Psoas muscle (tissue), 8 donors: ENCODE results near the gene SIK3. TPM values are rescaled to one million over a fixed set of nuclear protein-coding genes. Genes with fewer than 3 reads are reported as not detected.

Source experiments
- ATAC-seq, 4 donors: fragments of 200-7000 bp; cut with Tn5 transposase; one replicate each; pipeline ENCODE4 v1.9.1; 2020; ENCODE audit warnings: moderate library complexity in 3 of 4, mild to moderate bottlenecking in 2 of 4
- DNase-seq, 2 donors: peaks; one replicate each; pipeline ENCODE4 v3.0.0-alpha.2; 2020
- H3K27ac ChIP-seq: fragments of 200-600 bp; one replicate; pipeline ENCODE4 v1.8.0; 2022
- H3K27me3 ChIP-seq, 3 donors: fragments of 200-600 bp in 1 of 3; one replicate each; pipeline versions ENCODE4 v1.6.1 to v1.8.0; 2013 to 2022; ENCODE audit warnings: low read length in 2 of 3, mild to moderate bottlenecking in 2 of 3, moderate library complexity in 1 of 3; ENCODE audit not compliant: insufficient read depth in 3 of 3
- H3K36me3 ChIP-seq, 2 donors: fragments of 200-600 bp in 1 of 2; one replicate each; pipeline versions ENCODE4 v1.6.1 to v1.8.0; 2013 to 2022; ENCODE audit warnings: low read depth in 1 of 2, mild to moderate bottlenecking in 1 of 2, moderate library complexity in 1 of 2; ENCODE audit not compliant: insufficient read depth in 1 of 2
- H3K4me1 ChIP-seq: fragments of 200-600 bp; one replicate; pipeline ENCODE4 v1.8.0; 2022
- H3K4me3 ChIP-seq: fragments of 200-600 bp; one replicate; pipeline ENCODE4 v1.8.0; 2022; ENCODE audit warnings: mild to moderate bottlenecking
- H3K9me3 ChIP-seq: fragments of 200-600 bp; one replicate; pipeline ENCODE4 v1.8.0; 2022
- CTCF ChIP-seq: fragments of 200-600 bp; IDR thresholded peaks from one replicate; pipeline ENCODE4 v1.8.0; 2022; ENCODE audit warnings: antibody characterized with exemption
- WGBS, 3 donors: extraction: QIAGEN DNeasy Blood & Tissue Kit; methylation state at CpG; one replicate each; pipeline versions ENCODE4 v1.1.6 to v1.1.7; 2013; 5-methylcytosine and 5-hydroxymethylcytosine counted together
- intact Hi-C, 2 donors: fragments of 100-400 bp; cut with DNase I; formaldehyde crosslinking; loops; one replicate each; pipeline versions ENCODE4 v1.11.0 to v1.14.2; 2022
- polyA plus RNA-seq, 3 donors: library from polyadenylated mRNA; stranded (reverse); fragments of 200-250 nt; gene quantifications; one replicate each; pipeline ENCODE4 v1.2.3, GENCODE V29; 2013
- total RNA-seq, 4 donors: library from RNA; stranded (reverse); fragmentation: NEBNext Ultra II Directional in 2 of 4; extraction: Animal tissue kit (Norgen Biotek cat#: 25700) in 2 of 4; gene quantifications; one replicate each; pipeline versions ENCODE4 v1.2.1 to v1.2.4, GENCODE V29; 2021 to 2023
- donor health status: healthy with polysubstance abuse.
- donor health status: DM: no; HTN: no; CAD: no; lungs with moderate emphysema.
- donor health status: Bipolar disorder and iron deficiency.
- donor health status: healthy.
- donor health status: DM: yes; HTN: yes; CAD: no.
- donor health status: DM: no; HTN: no; CAD: no.
- donor health status: DM: no; HTN: no; CAD: no.
- donor health status: DM: yes; HTN: yes; CAD: no.

The SIK3 gene
- total and polyA plus RNA-seq, 7 donors, result 16.3 to 47.4 (median 39.8) TPM

GRCh38 chr11:117072517-117073461 is 25.4 kb downstream of the SIK3 start:
- H3K27me3 ChIP-seq, result no peaks in the 10 kb centered on the region
- H3K4me3 ChIP-seq, result no peak overlapping the region
- no peak for TF ChIP-seq CTCF
- peaks cover 59% of the 10 kb centered on the region for H3K4me1 ChIP-seq
- H3K27ac ChIP-seq, result peak overlapping the region; percentile 79
- H3K36me3 ChIP-seq, result no peaks in the 10 kb centered on the region
- no peaks in the 10 kb centered on the region for H3K9me3 ChIP-seq
- intact Hi-C loops, result no loop called here
- no peak for DNase-seq
- 73 to 96% (median 77%) methylated on average over 5 of the region's 5 CpGs for WGBS, 3 donors
- ATAC-seq, result peak; percentile 60 to 82 (median 66)

- H3K9me3 ChIP-seq, result no peaks in the 10 kb centered on the region
- peak overlapping the region; percentile 79 for H3K27ac ChIP-seq
- TF ChIP-seq CTCF, result no peak
- no peak overlapping the region for H3K4me3 ChIP-seq
- DNase-seq (peak in 1 of 2 donors; percentile 20), ATAC-seq (peak; percentile 61 to 87 (median 79))
- intact Hi-C loops, result no loop called here
- H3K4me1 ChIP-seq, result peaks cover 48% of the 10 kb centered on the region
- no peaks in the 10 kb centered on the region for H3K36me3 ChIP-seq
- no peaks in the 10 kb centered on the region for H3K27me3 ChIP-seq
- 30 to 55% (median 38%) methylated on average over 3 of the region's 3 CpGs for WGBS, 3 donors
Observed at GRCh38 chr11:117071344-117071787, 26.9 kb downstream of the SIK3 start.

GRCh38 chr11:117070016-117070415 is 28.2 kb downstream of the SIK3 start:
- H3K4me3 ChIP-seq, result no peak overlapping the region
- ATAC-seq (peak in 1 of 4 donors; percentile 33), DNase-seq (no peak)
- WGBS, 3 donors, result 57 to 89% (median 67%) methylated on average over 1 of the region's 1 CpG
- no peak for TF ChIP-seq CTCF
- intact Hi-C loops, result no loop called here
- peaks cover 48% of the 10 kb centered on the region for H3K4me1 ChIP-seq
- H3K27ac ChIP-seq, result no peak overlapping the region
- H3K36me3 ChIP-seq, result no peaks in the 10 kb centered on the region
- no peaks in the 10 kb centered on the region for H3K27me3 ChIP-seq
- H3K9me3 ChIP-seq, result no peaks in the 10 kb centered on the region

- WGBS, 3 donors, result 88 to 97% (median 92%) methylated on average over 6 of the region's 6 CpGs
- intact Hi-C loops, result no loop called here
- H3K4me1 ChIP-seq, result peaks cover 53% of the 10 kb centered on the region
- H3K36me3 ChIP-seq, result no peaks in the 10 kb centered on the region
- H3K27ac ChIP-seq, result no peak overlapping the region
- no peak for DNase-seq
- TF ChIP-seq CTCF, result no peak
- ATAC-seq, result no peak
- H3K9me3 ChIP-seq, result no peaks in the 10 kb centered on the region
- H3K27me3 ChIP-seq, result no peaks in the 10 kb centered on the region
- no peak overlapping the region for H3K4me3 ChIP-seq
Observed at GRCh38 chr11:117068303-117068860, 29.8 kb downstream of the SIK3 start.
